ENCODE data around the gene ADAMTSL1.

Gene ADAMTSL1

DNA sequence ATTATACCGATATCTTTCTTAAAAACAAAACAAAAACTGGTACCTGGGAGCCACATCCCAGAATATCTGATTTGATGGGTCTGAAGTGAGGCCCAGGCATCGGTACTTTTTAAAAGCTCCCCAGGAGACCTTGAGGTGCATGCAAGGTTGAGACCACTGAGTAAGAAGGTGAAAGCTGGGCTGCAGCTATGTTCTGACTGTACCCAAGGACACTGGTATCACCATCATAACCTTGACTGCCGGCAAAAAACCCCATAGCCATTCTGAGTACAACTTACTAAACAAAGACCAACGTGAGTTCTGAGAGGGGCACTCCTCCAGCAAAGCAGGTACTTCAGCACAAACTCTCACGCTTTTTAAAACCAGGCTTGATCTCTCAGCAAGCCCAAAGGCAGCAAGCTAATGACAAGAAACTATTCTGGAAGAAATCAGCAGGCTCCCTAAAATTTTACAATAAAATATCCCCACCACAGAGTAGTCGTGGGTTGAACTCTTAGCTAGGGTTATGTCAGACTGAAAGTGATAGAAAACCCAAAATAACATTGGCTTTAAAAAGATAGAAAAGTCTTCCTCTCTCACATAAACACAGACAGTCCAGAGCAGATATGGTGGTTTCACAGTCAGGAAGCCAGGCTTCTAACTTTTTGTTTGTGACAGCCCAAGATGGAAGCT is 295.1 kb downstream of the ADAMTSL1 start:
- DNase-seq (ENCODE audit: low read depth in 2 of 3, low spot score in 1 of 3), result no peak

DNA sequence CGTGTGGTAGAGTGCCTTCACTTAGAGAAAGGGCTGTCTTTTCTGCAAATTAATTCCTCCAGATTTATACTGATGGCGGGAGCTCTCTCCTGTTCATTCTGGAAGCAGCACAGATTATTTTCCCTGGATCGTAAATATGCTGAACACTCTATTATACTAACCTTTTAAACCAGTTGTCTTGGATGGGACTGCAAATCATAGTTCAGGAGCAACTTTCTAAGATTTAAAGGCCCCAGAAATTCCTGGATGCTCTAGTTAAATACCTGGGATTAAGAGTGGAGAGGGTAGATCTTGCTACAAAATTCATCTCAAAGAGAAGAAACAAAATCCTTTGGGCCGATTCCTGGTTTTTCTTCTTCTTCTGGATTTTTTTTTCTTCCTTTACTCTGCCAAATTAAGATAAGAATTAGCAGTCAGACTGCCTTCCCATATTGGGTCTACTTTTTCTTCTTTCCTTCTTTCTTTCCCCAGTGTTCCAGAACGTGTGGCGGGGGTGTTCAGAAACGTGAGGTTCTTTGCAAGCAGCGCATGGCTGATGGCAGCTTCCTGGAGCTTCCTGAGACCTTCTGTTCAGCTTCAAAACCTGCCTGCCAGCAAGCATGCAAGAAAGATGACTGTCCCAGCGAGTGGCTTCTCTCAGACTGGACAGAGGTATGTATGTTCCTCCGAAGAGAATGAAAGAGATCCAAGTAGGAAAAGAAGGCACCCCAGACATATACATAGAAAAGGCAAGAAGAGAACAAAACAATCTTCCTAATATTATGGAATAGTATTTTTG is 296.4 kb downstream of the ADAMTSL1 start:
- no peak for DNase-seq (ENCODE audit: low read depth in 2 of 3, low spot score in 1 of 3)

DNA sequence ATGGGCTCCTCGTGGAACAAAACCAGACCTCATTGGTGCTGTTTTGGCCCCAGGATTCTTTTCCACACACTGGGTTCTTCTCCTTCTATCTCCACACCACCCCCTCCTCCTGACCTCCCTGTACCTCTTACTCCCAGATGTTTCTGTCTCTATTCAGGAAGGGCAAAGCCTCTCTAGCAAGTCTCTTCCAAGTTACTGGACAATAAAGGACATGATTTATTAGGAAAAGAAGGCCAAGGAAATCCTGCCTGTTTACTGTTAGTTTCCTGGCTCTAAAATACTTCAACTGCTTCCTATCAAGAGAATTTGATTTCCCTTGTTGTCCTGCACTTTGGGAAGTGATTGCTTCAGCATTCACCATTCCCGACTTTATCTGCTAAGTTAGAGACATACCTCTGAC is 297.1 kb downstream of the ADAMTSL1 start:
- DNase-seq (ENCODE audit: low read depth in 2 of 3, low spot score in 1 of 3), result no peak

DNA sequence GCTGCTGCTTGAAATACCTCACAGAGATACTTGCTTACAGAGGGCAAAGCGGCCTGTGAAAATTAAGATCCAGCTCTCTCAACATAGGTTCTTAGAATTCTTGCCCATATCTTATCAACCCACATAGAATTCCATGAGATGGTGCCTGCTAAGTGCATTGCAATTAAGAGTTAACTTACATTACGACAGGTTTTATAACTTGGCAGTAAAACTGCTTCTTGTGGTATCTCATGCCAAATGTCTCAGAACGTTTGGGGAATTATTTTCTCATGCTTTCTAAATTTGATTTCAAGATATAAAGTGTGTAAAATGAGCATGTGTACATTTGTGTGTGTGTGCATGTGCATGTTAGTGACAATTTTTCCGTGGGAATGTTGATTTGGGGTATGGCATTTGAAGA is 297.8 kb downstream of the ADAMTSL1 start:
- no peak for DNase-seq (ENCODE audit: low read depth in 2 of 3, low spot score in 1 of 3)

DNA sequence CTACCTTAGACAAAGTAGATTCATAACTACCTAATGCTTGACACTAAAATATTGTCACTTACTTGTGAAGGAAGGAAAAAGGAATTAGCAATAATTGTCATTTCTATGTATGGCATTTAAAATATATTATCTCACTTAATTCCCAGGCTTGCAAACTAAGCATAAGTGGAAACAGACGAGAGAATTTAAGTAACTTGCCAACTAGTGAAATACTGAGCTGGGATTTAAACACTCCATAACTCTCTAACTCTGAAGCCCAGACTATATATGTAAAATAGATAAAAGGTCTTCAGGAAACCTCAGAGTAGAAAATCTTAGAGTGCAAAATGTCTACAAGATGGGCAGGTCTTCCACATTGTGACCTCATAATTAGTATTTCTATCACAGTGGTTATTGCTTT is 301.3 kb downstream of the ADAMTSL1 start:
- DNase-seq (ENCODE audit: low read depth in 2 of 3, low spot score in 1 of 3), result no peak

DNA sequence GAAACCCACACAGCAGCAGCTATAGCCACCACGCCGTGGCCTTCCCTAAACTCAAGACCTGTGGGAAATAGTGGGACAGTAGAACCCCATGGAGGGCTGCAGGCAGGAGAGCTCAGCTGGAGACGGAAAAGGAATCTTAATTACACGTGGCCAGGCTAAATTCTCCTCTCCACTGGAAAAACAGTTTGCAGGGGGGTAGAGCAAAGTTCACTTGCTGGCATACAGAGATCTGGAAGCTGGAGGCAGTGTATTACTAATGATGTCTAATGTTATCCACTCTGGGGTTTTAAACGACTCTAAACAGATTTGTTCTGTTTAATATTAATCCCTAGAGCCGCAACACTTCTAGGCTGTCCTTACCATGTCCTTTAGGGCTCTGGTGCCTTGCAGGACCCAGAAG is 302.0 kb downstream of the ADAMTSL1 start:
- DNase-seq (ENCODE audit: low read depth in 2 of 3, low spot score in 1 of 3), result no peak

DNA sequence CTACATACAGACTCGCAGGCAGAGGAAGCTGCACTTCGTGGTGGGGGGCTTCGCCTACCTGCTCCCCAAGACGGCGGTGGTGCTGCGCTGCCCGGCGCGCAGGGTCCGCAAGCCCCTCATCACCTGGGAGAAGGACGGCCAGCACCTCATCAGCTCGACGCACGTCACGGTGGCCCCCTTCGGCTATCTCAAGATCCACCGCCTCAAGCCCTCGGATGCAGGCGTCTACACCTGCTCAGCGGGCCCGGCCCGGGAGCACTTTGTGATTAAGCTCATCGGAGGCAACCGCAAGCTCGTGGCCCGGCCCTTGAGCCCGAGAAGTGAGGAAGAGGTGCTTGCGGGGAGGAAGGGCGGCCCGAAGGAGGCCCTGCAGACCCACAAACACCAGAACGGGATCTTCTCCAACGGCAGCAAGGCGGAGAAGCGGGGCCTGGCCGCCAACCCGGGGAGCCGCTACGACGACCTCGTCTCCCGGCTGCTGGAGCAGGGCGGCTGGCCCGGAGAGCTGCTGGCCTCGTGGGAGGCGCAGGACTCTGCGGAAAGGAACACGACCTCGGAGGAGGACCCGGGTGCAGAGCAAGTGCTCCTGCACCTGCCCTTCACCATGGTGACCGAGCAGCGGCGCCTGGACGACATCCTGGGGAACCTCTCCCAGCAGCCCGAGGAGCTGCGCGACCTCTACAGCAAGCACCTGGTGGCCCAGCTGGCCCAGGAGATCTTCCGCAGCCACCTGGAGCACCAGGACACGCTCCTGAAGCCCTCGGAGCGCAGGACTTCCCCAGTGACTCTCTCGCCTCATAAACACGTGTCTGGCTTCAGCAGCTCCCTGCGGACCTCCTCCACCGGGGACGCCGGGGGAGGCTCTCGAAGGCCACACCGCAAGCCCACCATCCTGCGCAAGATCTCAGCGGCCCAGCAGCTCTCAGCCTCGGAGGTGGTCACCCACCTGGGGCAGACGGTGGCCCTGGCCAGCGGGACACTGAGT is 303.2 kb downstream of the ADAMTSL1 start:
- no peak for DNase-seq (ENCODE audit: low read depth in 2 of 3, low spot score in 1 of 3)

DNA sequence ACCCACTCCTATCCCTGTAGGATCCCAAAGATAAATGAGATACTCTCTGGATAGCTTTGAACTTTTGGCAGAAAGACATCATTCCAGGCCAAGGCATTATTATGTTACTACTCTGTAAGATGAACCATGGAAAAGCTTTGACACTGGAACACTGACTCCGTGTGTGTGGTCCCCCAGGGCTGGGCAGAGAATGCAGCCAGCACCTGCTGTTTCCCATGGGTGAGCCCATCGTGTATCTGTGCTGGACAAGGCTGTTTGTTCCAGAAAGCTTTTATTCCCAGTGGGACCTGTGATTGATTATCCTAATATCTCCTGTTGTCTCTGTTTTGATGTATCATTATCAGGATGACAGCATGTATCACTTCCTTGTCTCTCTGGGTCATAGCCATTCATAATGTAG is 304.2 kb downstream of the ADAMTSL1 start:
- DNase-seq (ENCODE audit: low read depth in 2 of 3, low spot score in 1 of 3), result no peak

DNA sequence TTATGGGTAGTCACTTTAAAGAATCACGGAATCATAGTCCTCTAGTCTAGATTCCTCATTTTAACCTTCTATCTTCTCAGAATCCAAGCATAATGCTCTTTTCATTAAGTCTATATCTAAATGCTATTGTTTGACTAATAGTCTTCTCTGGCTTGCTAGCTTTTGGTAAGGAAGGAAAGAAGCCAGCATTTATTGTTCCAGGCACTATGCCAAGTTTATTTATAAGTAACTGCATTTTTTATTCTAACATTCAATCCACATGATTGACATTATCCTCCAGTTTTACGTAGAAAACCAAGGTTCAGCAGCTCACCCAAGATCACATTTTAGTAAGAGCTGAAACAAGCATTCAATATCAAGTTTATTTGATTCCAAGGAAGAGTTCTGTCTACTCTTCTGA is 304.9 kb downstream of the ADAMTSL1 start:
- no peak for DNase-seq (ENCODE audit: low read depth in 2 of 3, low spot score in 1 of 3)

DNA sequence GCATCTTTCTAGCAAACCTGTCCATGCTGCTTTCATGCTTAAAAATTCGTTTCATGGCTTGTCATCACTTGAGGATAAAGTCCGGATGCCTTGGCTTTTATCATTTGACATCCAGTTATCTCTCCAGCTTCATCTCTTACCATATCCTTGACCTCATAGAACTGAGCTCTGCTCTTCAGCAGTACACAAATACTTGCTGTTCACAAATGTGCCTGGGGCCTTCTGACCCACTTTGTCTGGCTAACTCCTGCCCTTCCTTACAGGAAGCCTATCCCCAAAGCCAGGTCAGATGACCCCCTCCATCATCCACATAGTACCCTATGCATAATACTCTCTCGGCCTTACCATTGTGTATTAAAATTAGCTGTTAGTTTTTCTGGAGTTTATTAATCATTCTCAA is 310.0 kb downstream of the ADAMTSL1 start:
- DNase-seq (ENCODE audit: low read depth in 2 of 3, low spot score in 1 of 3), result no peak

DNA sequence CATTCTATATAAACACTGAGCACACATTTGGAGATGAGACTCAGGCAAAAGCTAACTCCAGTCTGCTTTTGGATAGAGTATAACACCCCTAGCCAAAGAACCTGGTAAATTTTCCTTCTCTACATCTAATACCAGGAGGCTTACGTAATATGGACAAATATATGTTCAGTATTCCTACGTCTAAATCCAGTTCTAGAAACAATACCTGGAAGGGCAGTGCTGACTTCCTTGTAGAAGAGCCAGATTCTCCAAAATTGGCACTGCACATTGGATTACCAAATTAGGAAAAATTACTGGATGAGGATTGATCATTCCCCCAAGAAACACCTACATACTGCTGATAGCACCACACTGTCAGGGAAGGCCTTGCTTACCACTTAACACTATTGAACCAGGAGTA is 311.7 kb downstream of the ADAMTSL1 start:
- no peak for DNase-seq (ENCODE audit: low read depth in 2 of 3, low spot score in 1 of 3)

DNA sequence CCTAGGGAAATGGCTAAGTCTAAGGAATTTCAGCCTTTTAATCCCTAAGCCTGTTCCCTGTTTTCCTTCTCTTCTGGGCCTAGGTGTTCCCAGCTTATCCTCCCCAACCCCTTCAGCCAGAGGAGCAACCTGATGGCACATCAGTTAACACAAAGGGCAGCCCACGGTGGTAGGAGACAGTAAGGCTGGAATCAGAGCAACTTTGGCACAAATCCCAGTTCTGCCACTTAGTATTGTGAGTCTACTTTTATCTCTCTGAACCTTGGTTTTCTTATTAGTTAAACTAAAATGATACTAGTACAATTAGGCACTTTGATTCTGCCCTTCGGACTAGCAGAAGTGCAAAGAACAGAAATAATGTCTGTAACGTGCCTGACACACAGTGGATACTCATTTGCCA is 312.2 kb downstream of the ADAMTSL1 start:
- DNase-seq (ENCODE audit: low read depth in 2 of 3, low spot score in 1 of 3), result no peak

DNA sequence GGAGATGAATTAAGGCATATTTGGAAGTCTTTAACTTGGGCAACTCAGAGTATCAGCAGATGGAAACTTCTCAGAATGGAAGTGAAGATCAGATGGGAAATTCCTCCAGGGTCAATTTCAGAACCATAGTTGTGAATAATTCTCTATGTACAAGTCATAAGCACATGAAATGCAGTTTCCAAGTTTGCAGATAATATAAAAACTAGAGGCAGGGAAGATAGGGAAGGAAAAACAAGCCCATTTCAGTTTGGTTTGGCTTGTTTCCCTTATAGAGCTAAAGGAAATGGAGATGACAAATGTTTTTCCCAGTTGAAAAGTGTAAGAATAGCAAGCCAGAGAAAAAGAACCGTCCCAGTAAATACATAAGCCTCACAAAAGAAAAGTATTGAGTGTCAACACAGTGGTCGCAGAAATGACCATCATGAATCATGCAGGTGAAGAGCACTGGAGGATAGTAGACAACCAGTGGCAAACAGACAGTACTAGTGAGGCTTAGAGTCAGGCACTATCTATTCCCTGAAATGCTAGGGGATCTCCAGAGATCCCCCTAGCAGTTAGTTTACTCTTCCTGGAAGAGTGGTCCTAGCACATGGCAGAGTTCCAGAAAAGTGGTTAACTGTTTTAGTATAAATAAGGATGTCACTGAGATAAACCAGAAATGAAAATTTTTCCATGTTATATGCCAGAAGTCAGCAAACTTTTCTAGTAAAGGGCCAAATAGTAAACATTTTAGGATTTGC is 313.1 kb downstream of the ADAMTSL1 start:
- DNase-seq (ENCODE audit: low read depth in 2 of 3, low spot score in 1 of 3), result no peak

DNA sequence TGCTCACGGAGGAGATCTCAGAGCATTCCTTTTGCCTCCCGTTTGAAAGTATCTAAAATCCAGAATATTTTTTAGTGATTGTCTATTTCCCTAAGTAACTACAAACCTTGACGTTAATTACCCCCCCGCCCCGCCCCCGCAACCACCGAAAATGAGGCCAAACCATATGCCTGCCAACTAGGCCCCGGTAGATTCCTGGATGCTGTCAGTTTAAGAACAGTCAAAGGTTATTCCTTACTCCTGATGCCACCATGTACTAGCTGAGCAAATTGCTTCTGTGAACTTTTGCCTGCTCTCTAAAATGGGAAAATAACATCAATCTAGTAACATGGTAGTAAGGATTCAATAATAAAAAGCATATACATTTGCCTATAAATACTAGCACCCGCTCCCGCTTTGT is 314.3 kb downstream of the ADAMTSL1 start:
- DNase-seq (ENCODE audit: low read depth in 2 of 3, low spot score in 1 of 3), result no peak

DNA sequence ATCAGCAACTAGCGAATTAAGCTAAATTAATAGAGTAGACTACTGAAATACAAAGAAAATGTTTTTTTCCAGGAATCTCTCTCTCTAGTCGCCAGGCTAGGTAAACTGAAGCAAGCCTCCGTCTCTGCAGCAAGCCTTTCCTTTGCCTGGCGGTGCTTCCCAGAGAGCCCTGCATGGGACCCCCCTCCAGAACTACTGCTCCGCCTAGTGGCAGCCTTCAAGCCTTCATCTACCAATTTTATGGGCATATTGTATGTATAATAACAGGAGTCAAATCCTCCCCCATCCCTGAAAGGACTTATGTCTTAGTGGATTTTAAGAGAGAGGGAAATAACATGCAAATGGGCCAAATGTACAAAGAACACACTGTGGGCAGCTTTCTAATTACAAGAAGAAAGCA is 317.1 kb downstream of the ADAMTSL1 start:
- DNase-seq (ENCODE audit: low read depth in 2 of 3, low spot score in 1 of 3), result no peak

DNA sequence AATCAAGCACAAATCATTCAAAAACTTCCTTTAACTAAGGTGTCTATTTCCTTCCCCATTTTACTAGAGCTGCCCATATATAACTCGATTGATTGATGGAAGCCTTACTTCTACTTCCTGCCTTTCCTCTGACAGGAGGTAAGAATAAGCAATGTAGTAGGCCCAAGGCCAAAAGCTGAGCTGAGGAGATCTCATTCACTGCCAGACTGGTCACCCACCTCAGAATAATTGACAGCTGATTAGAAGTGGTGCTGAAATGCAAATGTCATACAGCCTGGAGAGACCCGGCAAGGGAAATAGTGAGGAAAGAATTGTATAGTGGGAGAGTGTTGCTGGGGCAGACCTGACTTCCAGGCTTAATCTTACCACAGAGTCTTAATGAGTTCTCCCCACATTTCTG is 319.2 kb downstream of the ADAMTSL1 start:
- no peak for DNase-seq (ENCODE audit: low read depth in 2 of 3, low spot score in 1 of 3)

DNA sequence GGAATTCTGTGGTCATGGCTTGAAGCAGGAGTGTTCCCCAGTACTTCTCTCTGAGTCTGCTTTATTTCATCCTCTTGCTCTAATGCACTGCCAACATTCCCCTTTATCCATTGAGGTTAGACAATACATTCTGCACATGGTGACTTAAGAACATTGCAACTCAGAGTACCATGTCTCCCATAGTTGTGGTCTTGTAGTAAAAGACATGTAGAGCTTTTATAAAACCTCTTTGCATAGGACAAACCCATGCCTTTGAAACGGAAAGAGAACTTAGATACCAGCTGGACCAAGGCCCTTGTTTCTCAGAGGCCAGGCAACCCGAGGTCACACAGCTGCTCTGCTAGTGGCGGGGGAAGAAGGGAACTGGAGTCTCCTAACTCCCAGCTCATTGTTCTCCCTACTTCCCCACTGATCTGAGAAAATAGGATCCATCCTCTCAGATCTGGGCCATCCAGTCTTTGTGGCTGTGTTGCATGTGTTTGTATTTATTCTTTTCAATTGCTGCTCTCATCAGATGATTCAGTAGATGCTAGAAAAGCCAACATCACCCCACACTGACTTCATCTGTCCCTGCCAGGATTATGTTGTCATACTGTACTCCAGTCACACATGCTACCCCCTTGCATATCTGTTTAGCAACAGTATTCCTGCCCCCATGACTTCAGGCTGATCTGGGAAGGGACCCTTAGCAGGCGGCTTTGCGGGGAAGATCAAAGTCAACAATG is 322.2 kb downstream of the ADAMTSL1 start:
- DNase-seq (ENCODE audit: low read depth in 2 of 3, low spot score in 1 of 3), result no peak

DNA sequence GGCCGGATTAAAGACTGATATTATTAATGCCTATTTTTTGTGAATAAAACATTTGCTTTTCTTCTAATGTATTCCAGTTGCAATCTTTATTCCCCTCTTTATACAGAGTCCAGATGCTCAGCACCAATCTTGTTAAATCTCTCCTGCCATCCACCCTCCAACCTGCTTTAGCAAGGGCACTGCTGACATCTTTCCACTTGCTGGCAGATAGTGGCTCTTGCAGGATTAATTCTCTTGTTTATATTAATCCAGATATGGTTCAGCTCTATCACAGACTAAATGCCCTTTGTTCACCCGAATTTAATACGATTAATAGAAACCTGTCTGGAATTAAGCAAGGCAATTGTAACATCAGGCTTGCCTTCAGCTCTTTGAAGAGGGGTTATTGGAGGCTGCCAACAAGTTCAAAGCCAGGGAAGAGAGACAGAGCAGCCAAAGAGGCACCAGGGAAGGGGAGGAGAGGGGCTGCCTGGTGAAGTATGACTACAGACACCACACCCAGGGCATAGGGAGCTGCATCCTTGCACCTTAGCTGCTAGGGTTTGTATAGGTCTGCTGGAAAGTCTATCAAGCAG is 322.8 kb downstream of the ADAMTSL1 start:
- no peak for DNase-seq (ENCODE audit: low read depth in 2 of 3, low spot score in 1 of 3)

DNA sequence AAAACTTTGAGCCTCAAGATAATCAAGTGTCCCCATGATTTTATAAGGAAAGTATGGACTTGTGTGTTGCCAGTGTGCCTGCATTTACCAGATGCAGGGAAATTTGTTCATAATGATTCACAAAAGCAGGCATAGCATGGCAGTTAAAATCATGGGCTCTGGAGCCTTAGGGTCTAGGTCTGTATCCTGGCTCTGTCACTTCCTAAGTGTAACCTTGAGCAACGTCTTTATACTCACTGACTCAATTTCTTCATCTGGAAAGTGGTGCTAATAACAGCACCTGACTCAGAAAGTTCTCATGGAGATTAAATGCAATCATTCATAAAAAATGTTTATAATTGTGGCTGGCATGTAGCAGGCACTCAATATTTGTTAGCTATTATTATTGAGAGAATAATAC is 324.2 kb downstream of the ADAMTSL1 start:
- no peak for DNase-seq (ENCODE audit: low read depth in 2 of 3, low spot score in 1 of 3)

Measured in stimulated activated CD4-positive, alpha-beta T cell treated with anti-CD3 and anti-CD28 coated beads, Interleukin-12 subunit alpha, Interleukin-12 subunit beta, amount 100 ng/mL, for 48 hours (primary cell).